Activated CD4-positive, alpha-beta T cell treated with anti-CD3 and anti-CD28 coated beads for 1 hour (primary cell): ENCODE data around the gene CSRNP2.

Source experiments
- DNase-seq: peaks from one replicate; pipeline ENCODE4 v3.0.0-alpha.2; 2020

Gene CSRNP2

GRCh38 chr12:51077930-51078329 is 5.5 kb downstream of the CSRNP2 start:
- DNase-seq, result no peak

GRCh38 chr12:51076236-51076930 is 7.0 kb downstream of the CSRNP2 start:
- DNase-seq, result no peak

- no peak for DNase-seq
Measured at GRCh38 chr12:51075390-51075789, 8.0 kb downstream of the CSRNP2 start.

GRCh38 chr12:51071663-51072062 is 11.7 kb downstream of the CSRNP2 start:
- no peak for DNase-seq

GRCh38 chr12:51070004-51070403 is 13.4 kb downstream of the CSRNP2 start:
- no peak for DNase-seq

- DNase-seq, result no peak
Measured at GRCh38 chr12:51067771-51068170, 15.6 kb downstream of the CSRNP2 start.

- DNase-seq, result no peak
Measured at GRCh38 chr12:51067229-51067628, 16.2 kb downstream of the CSRNP2 start.

- no peak for DNase-seq
Measured at GRCh38 chr12:51065530-51065929, 17.9 kb downstream of the CSRNP2 start.

GRCh38 chr12:51062631-51063397 is 20.6 kb downstream of the CSRNP2 start:
- DNase-seq, result no peak

GRCh38 chr12:51059086-51059485 is 24.3 kb downstream of the CSRNP2 start:
- no peak for DNase-seq

- DNase-seq, result no peak
Measured at GRCh38 chr12:51056242-51056641, 27.2 kb downstream of the CSRNP2 start.

GRCh38 chr12:51055060-51055459 is 28.3 kb downstream of the CSRNP2 start:
- DNase-seq, result no peak

- DNase-seq, result no peak
Measured at GRCh38 chr12:51051787-51052186, 31.6 kb downstream of the CSRNP2 start.

GRCh38 chr12:51049525-51049924 is 33.9 kb downstream of the CSRNP2 start:
- no peak for DNase-seq

- no peak for DNase-seq
Measured at GRCh38 chr12:51048661-51049251, 34.6 kb downstream of the CSRNP2 start.

GRCh38 chr12:51047655-51048540 is 35.5 kb downstream of the CSRNP2 start, which contains the start of gene LETMD1:
Gene LETMD1 (plus strand): TSS chr12:51048327. CDS start chr12:51048357, 30 bp downstream.
- peak; percentile 83 for DNase-seq

GRCh38 chr12:51036279-51036678 is 47.1 kb downstream of the CSRNP2 start:
- DNase-seq, result no peak

GRCh38 chr12:51033457-51034089 is 49.8 kb downstream of the CSRNP2 start:
- DNase-seq, result no peak

- DNase-seq, result no peak
Measured at GRCh38 chr12:51033048-51033447, 50.3 kb downstream of the CSRNP2 start.

- DNase-seq, result no peak
Measured at GRCh38 chr12:51028813-51029150, 54.6 kb downstream of the CSRNP2 start.

GRCh38 chr12:51028126-51028812 is 55.1 kb downstream of the CSRNP2 start:
- DNase-seq, result no peak

GRCh38 chr12:51027342-51027835 is 56.0 kb downstream of the CSRNP2 start:
- DNase-seq, result no peak
